Activated CD8-positive, alpha-beta T cell treated with anti-CD3 and anti-CD28 coated beads for 36 hours (primary cell): ENCODE measurements around the gene PPCDC. TPM values are rescaled to one million over a fixed set of nuclear protein-coding genes. Genes with fewer than 3 reads are reported as not detected.

Source experiments
- ATAC-seq: fragments of 200-7000 bp; cut with Tn5 transposase; one replicate; pipeline ENCODE4 v1.10.0; 2021; ENCODE audit warnings: mild to moderate bottlenecking, moderate library complexity
- CTCF ChIA-PET: fragments of 350-600 bp; sonication (Branson Sonifier 250); formaldehyde crosslinking; loops from one replicate; lab custom pipeline; 2021; ENCODE audit warnings: antibody characterized with exemption; lab: Charles Lee
- POLR2A ChIA-PET: fragments of 350-600 bp; sonication (Branson Sonifier 250); formaldehyde crosslinking; loops from one replicate; lab custom pipeline; 2021; ENCODE audit warnings: antibody characterized with exemption; lab: Charles Lee
- DNase-seq: peaks from one replicate; pipeline ENCODE4 v3.0.0-alpha.2; 2020
- H3K27ac Mint-ChIP-seq: one replicate; pipeline ENCODE4 v1.8.0; 2021; ENCODE audit warnings: mild to moderate bottlenecking, mixed read lengths
- H3K27me3 Mint-ChIP-seq: one replicate; pipeline ENCODE4 v1.8.0; 2021; ENCODE audit warnings: mixed read lengths
- H3K36me3 Mint-ChIP-seq: one replicate; pipeline ENCODE4 v1.8.0; 2021; ENCODE audit warnings: low read depth, mixed read lengths
- H3K4me1 Mint-ChIP-seq: one replicate; pipeline ENCODE4 v1.8.0; 2021; ENCODE audit warnings: low read depth, mixed read lengths
- H3K4me3 Mint-ChIP-seq: one replicate; pipeline ENCODE4 v1.8.0; 2021; ENCODE audit warnings: mild to moderate bottlenecking, moderate library complexity, mixed read lengths
- H3K9me3 Mint-ChIP-seq: one replicate; pipeline ENCODE4 v1.8.0; 2021; ENCODE audit warnings: mixed read lengths
- CTCF ChIP-seq: fragments of 200-600 bp; IDR thresholded peaks from one replicate; pipeline ENCODE4 v1.8.0; 2022; ENCODE audit warnings: antibody characterized with exemption, mild to moderate bottlenecking
- intact Hi-C: fragments of 100-400 bp; cut with micrococcal nuclease; formaldehyde crosslinking; loops from one replicate; pipeline ENCODE4 v1.10.0; 2022
- total RNA-seq, 2 experiments: library from RNA; stranded (reverse); gene quantifications; one replicate each; pipeline ENCODE4 v1.2.3, GENCODE V29; 2021

PPCDC gene
- total RNA-seq, 2 experiments from 2014 or later = 25.7 to 26.6 TPM

- no peak for TF ChIP-seq CTCF
- Mint-ChIP-seq H3K27me3 (no peaks in the 10 kb centered on the region), H3K9me3 (no peaks in the 10 kb centered on the region), H3K4me1 (peaks cover 48% of the 10 kb centered on the region), H3K4me3 (no peak overlapping the region), H3K27ac (no peak overlapping the region), H3K36me3 (peaks cover 27% of the 10 kb centered on the region)
- POLR2A ChIA-PET = interaction anchor here (1.0 to 1.3 kb wide), 2 partner anchors 175 to 179 kb away, joined by 3 read pairs; no protein-coding TSS in a partner anchor
- ATAC-seq (peak; percentile 32), DNase-seq (no peak)
- intact Hi-C loops = no loop called here
- CTCF ChIA-PET = interaction anchor here (0.6 to 8.7 kb wide), 13 partner anchors 8 to 249 kb away, joined by 3 to 89 read pairs (median 6); partner anchors contain the start of gene C15orf39
These were observed 5.6 kb downstream of the PPCDC start for GRCh38 chr15:75028991-75029377.

GRCh38 chr15:75029378-75030022, 6.1 kb downstream of the PPCDC start:
- intact Hi-C loops = loop anchor here (2.0 kb wide), 1 partner anchor 175 kb away; no protein-coding TSS in a partner anchor
- POLR2A ChIA-PET = interaction anchor here (0.8 to 1.3 kb wide), 5 partner anchors 15 to 179 kb away, joined by 3 to 4 read pairs (median 3); partner anchors contain the start of gene C15orf39
- H3K4me3 Mint-ChIP-seq = no peak overlapping the region
- ATAC-seq (peak; percentile 92), DNase-seq (peak; percentile 94)
- H3K9me3 Mint-ChIP-seq = no peaks in the 10 kb centered on the region
- H3K27me3 Mint-ChIP-seq = no peaks in the 10 kb centered on the region
- H3K36me3 Mint-ChIP-seq = peaks cover 24% of the 10 kb centered on the region
- H3K4me1 Mint-ChIP-seq = peaks cover 45% of the 10 kb centered on the region
- H3K27ac Mint-ChIP-seq = no peak overlapping the region
- TF ChIP-seq CTCF = peak; percentile 94
- CTCF ChIA-PET = interaction anchor here (0.6 to 8.7 kb wide), 17 partner anchors 8 to 338 kb away, joined by 3 to 89 read pairs (median 4); partner anchors contain the start of gene C15orf39

GRCh38 chr15:75030023-75030413, 6.6 kb downstream of the PPCDC start:
- Mint-ChIP-seq H3K36me3 (peaks cover 22% of the 10 kb centered on the region), H3K27me3 (no peaks in the 10 kb centered on the region), H3K4me3 (no peak overlapping the region), H3K27ac (no peak overlapping the region), H3K4me1 (peaks cover 42% of the 10 kb centered on the region), H3K9me3 (no peaks in the 10 kb centered on the region)
- CTCF ChIA-PET = interaction anchor here (0.7 to 8.7 kb wide), 8 partner anchors 7 to 338 kb away, joined by 3 to 89 read pairs (median 7); partner anchors contain the start of gene C15orf39
- POLR2A ChIA-PET = interaction anchor here (0.5 to 1.3 kb wide), 5 partner anchors 15 to 174 kb away, joined by 3 to 4 read pairs (median 3); partner anchors contain the start of gene C15orf39
- no peak for DNase-seq
- TF ChIP-seq CTCF = no peak
- intact Hi-C loops = loop anchor here (2.0 kb wide), 1 partner anchor 175 kb away; no protein-coding TSS in a partner anchor
- ATAC-seq = no peak

GRCh38 chr15:75030424-75030823, 7.0 kb downstream of the PPCDC start:
- H3K4me3 Mint-ChIP-seq = no peak overlapping the region
- H3K4me1 Mint-ChIP-seq = peaks cover 39% of the 10 kb centered on the region

More at GRCh38 chr15:75030424-75030823, 7.0 kb downstream of the PPCDC start:
- ATAC-seq = no peak
- ChIA-PET CTCF (interaction anchor here (2.8 to 8.7 kb wide), 2 partner anchors 170 to 175 kb away, joined by 31 to 89 read pairs; partner anchors contain the start of gene C15orf39), POLR2A (interaction anchor here (0.5 to 1.2 kb wide), 2 partner anchors 14 to 17 kb away, joined by 3 to 4 read pairs; no protein-coding TSS in a partner anchor)
- intact Hi-C loops = loop anchor here (2.0 kb wide), 1 partner anchor 174 kb away; no protein-coding TSS in a partner anchor
- no peak for TF ChIP-seq CTCF
- Mint-ChIP-seq H3K36me3 (peaks cover 20% of the 10 kb centered on the region), H3K27ac (no peak overlapping the region), H3K9me3 (no peaks in the 10 kb centered on the region), H3K27me3 (no peaks in the 10 kb centered on the region)
- DNase-seq = no peak
